Erythroblast (primary cell): ENCODE data around the gene TNIK.

Experiments
- GATA1 ChIP-seq: IDR thresholded peaks from 2 replicates; pipeline ENCODE4 v1.6.1; 2011; ENCODE audit warnings: low read depth, mild to moderate bottlenecking, control low read depth, low read length, moderate library complexity
- POLR2A ChIP-seq: IDR thresholded peaks from 2 replicates; pipeline ENCODE4 v1.6.1; 2011; ENCODE audit warnings: mild to moderate bottlenecking, low read length

- TF ChIP-seq POLR2A (no peak), GATA1 (no peak)
These were observed 332.6 kb downstream of the TNIK start for GRCh38 chr3:171127611-171128010.
